GM18519 (cell line): ENCODE results near the gene TRIM63.

Experiments
- ATAC-seq: cut with Tn5 transposase; IDR thresholded peaks from one replicate; pipeline ENCODE4 v1.9.1; 2021; ENCODE audit warnings: mild to moderate bottlenecking, moderate library complexity; ENCODE audit not compliant: unreplicated experiment, low FRiP score

TRIM63 gene

GRCh38 chr1:26035959-26036755 is 31.3 kb downstream of the TRIM63 start:
- ATAC-seq = no peak

GRCh38 chr1:26035203-26035958 is 32.0 kb downstream of the TRIM63 start:
- no peak for ATAC-seq

GRCh38 chr1:26034504-26035202 is 32.8 kb downstream of the TRIM63 start:
- ATAC-seq = no peak

GRCh38 chr1:26032656-26033357 is 34.6 kb downstream of the TRIM63 start:
- no peak for ATAC-seq

- no peak for ATAC-seq
Observed at GRCh38 chr1:26031611-26032220, 35.7 kb downstream of the TRIM63 start.

- ATAC-seq = no peak
Observed at GRCh38 chr1:26031196-26031595, 36.2 kb downstream of the TRIM63 start.

DNA sequence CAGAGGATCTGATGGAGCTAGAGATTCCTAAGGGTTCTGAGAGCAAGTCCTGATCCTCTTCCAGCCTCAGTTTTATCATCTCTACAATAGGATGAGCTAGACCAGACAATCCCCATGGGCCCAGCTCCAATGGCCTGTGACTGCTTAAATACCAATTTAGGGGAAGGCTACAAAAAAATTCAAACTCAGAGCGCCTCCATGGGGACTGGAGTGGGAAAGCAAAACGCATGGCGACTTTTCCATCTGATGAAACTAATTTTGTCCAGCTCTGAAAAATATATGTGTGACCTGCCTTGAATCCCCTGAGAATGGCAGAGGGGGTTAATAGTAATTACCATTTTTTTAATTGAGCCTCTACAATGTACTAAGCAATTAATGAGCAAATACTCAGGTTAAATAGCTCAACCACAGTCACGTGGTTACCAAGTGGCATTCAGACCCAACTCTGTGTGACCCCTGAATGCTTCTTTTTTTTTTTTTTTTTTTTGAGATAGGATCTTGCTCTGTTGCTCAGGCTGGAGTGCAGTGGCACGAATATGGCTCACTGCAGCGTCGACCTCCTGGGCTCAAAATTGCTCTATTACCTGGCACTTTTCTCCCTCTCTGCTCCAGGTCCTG is 37.5 kb downstream of the TRIM63 start:
- no peak for ATAC-seq

GRCh38 chr1:26029054-26029863 is 38.2 kb downstream of the TRIM63 start:
- no peak for ATAC-seq

DNA sequence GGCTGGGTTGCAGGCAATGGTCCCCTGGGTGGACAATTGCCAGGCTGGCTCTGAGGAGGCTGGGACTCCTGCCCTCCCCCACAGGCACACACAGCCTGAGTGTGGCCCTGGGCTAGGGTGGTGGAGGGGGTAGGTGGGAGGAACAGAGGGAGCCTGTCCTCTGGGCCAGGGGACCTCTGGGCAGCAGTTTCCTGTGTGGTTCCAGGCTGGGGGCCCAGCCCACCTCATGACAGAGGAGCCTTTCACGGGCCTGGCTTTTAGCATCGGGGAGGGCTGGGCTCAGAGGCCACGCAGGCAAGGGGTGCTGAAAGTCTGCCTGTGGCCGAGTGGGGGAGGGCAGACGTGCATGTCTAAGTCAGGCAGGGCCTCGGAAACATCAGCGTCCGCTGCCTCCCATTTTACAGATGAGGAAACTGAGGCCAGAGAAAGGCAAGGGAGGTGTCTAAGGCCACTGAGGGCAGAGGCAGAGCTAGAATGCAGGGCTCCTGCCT is 38.9 kb downstream of the TRIM63 start:
- ATAC-seq = no peak

GRCh38 chr1:26027716-26028489 is 39.5 kb downstream of the TRIM63 start:
- ATAC-seq = no peak

DNA sequence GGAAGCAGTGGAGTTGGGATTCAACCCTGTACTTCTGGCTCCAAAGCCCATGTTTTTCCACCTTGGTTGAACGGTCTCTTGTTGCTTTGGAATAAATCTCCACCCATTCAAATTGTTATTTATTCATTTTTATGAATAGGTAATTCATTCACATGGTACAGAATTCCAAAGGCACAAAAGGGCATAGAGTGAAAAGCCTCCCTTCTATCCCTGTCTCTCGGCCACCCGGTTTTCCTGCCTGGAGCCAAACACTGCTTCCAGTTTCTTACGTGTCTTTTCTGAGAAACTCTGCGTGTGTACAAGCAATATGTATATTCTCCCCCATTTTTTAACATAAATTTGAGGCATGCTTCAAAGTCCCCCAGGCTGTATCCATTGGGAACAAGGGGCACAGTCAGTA is 41.9 kb downstream of the TRIM63 start:
- ATAC-seq = no peak

GRCh38 chr1:26025060-26025459 is 42.4 kb downstream of the TRIM63 start:
- no peak for ATAC-seq

- ATAC-seq = no peak
Observed at GRCh38 chr1:26023826-26024225, 43.6 kb downstream of the TRIM63 start.

DNA sequence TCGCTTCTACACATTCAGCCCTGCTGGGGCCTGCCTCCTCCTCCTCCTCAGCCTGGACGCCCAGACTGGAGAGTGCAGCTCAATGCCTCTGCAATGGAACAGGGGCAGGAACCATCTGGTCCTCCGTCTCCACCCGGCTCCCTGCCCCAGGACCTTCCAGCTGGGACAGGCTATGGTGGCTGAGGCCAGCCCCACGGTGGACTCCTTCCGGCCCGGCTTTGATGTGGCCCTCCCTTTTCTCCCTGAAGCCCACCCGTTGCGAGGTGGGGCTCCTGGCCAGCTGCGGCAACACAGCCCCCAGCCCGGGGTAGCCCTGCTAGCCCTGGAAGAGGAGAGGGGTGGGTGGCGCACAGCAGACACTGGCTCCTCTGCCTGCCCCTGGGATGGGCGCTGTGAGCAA is 44.4 kb downstream of the TRIM63 start:
- no peak for ATAC-seq

DNA sequence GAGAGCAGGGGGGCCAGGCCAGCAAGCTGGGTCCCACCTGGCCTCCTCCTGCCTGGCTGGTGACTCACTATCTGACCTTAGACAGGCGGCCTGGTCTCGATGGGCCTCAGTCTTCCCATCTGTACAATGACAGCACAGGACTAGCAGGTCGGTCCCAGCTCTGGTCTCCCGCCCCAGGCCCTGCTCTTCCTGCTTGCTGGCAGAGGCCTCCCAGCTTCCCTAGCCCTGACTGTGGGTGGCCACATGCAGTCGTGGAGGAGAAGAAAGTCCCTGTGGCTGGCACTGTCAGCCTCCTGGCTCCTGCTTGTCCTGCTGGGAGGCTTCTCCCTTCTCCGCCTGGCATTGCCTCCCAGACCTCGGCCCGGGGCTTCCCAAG is 45.0 kb downstream of the TRIM63 start:
- no peak for ATAC-seq

GRCh38 chr1:26021647-26022403 is 45.6 kb downstream of the TRIM63 start, which contains the start of gene EXTL1:
Gene EXTL1 (plus strand): TSS chr1:26021775. CDS start chr1:26022647, 872 bp downstream.
- ATAC-seq = no peak

- ATAC-seq = no peak
Observed at GRCh38 chr1:26020941-26021646, 46.3 kb downstream of the TRIM63 start.
